Duodenal mucosa (tissue), 2 donors: ENCODE results near the gene SMOC2.

ENCODE experiments used
- H3K27ac ChIP-seq: one replicate; pipeline ENCODE4 v1.7.0; 2013; ENCODE audit warnings: low read depth, low read length
- H3K27me3 ChIP-seq, 2 donors: one replicate each; pipeline ENCODE4 v1.7.0; 2013; ENCODE audit warnings: low read length in 2 of 2, control low read depth in 1 of 2; ENCODE audit not compliant: insufficient read depth in 2 of 2, control insufficient read depth in 1 of 2
- H3K36me3 ChIP-seq, 2 donors: one replicate each; pipeline ENCODE4 v1.7.0; 2013; ENCODE audit warnings: low read length in 2 of 2, control low read depth in 1 of 2; ENCODE audit not compliant: insufficient read depth in 2 of 2, control insufficient read depth in 1 of 2
- H3K4me1 ChIP-seq, 2 donors: one replicate each; pipeline ENCODE4 v1.7.0; 2013; ENCODE audit warnings: low read length in 2 of 2, control low read depth in 1 of 2; ENCODE audit not compliant: insufficient read depth in 2 of 2, control insufficient read depth in 1 of 2
- H3K4me3 ChIP-seq, 2 donors: one replicate each; pipeline ENCODE4 v1.7.0; 2013; ENCODE audit warnings: low read length in 2 of 2, low read depth in 1 of 2
- H3K9ac ChIP-seq, 2 donors: one replicate each; pipeline ENCODE4 v1.7.0; 2013; ENCODE audit warnings: low read length in 2 of 2, low read depth in 1 of 2
- H3K9me3 ChIP-seq, 2 donors: one replicate each; pipeline ENCODE4 v1.7.0; 2013; ENCODE audit warnings: low read length in 2 of 2, control low read depth in 1 of 2; ENCODE audit not compliant: control insufficient read depth in 1 of 2

The SMOC2 gene

GRCh38 chr6:168427184-168427583, 13.8 kb upstream of the SMOC2 start:
- Histone ChIP-seq H3K9ac (no peak overlapping the region), H3K27me3 (no peaks in the 10 kb centered on the region), H3K4me3 (no peak overlapping the region), H3K9me3 (no peaks in the 10 kb centered on the region), H3K4me1 (peaks cover 0 to 2% of the 10 kb centered on the region in 2 donors), H3K36me3 (no peaks in the 10 kb centered on the region), H3K27ac (no peak overlapping the region)

- no peak overlapping the region for H3K27ac ChIP-seq
- H3K4me3 ChIP-seq = no peak overlapping the region
- H3K36me3 ChIP-seq = no peaks in the 10 kb centered on the region
- H3K27me3 ChIP-seq = no peaks in the 10 kb centered on the region
- peaks cover 0 to 2% of the 10 kb centered on the region in 2 donors for H3K4me1 ChIP-seq
- no peak overlapping the region for H3K9ac ChIP-seq
- no peaks in the 10 kb centered on the region for H3K9me3 ChIP-seq
These were observed 12.7 kb upstream of the SMOC2 start for GRCh38 chr6:168428052-168428826.

- Histone ChIP-seq H3K9me3 (no peaks in the 10 kb centered on the region), H3K27ac (no peak overlapping the region), H3K4me1 (peaks cover 0 to 2% of the 10 kb centered on the region in 2 donors), H3K27me3 (no peaks in the 10 kb centered on the region), H3K4me3 (no peak overlapping the region), H3K9ac (no peak overlapping the region), H3K36me3 (no peaks in the 10 kb centered on the region)
These were observed 12.1 kb upstream of the SMOC2 start for GRCh38 chr6:168428863-168429262.

GRCh38 chr6:168432196-168432595, 8.8 kb upstream of the SMOC2 start:
- H3K4me3 ChIP-seq = no peak overlapping the region
- no peak overlapping the region for H3K27ac ChIP-seq
- no peaks in the 10 kb centered on the region for H3K27me3 ChIP-seq
- H3K36me3 ChIP-seq = no peaks in the 10 kb centered on the region
- no peak overlapping the region for H3K9ac ChIP-seq
- peaks cover 0 to 2% of the 10 kb centered on the region in 2 donors for H3K4me1 ChIP-seq
- no peaks in the 10 kb centered on the region for H3K9me3 ChIP-seq

GRCh38 chr6:168433898-168434297, 7.1 kb upstream of the SMOC2 start:
- no peak overlapping the region for H3K9ac ChIP-seq
- no peaks in the 10 kb centered on the region for H3K9me3 ChIP-seq

GRCh38 chr6:168434505-168434904, 6.5 kb upstream of the SMOC2 start:
- Histone ChIP-seq H3K9me3 (no peaks in the 10 kb centered on the region), H3K27me3 (no peaks in the 10 kb centered on the region), H3K9ac (no peak overlapping the region), H3K36me3 (no peaks in the 10 kb centered on the region), H3K4me1 (no peaks in the 10 kb centered on the region), H3K27ac (no peak overlapping the region), H3K4me3 (no peak overlapping the region)

More at GRCh38 chr6:168433898-168434297, 7.1 kb upstream of the SMOC2 start:
- no peaks in the 10 kb centered on the region for H3K4me1 ChIP-seq
- H3K36me3 ChIP-seq = no peaks in the 10 kb centered on the region
- no peak overlapping the region for H3K27ac ChIP-seq
- H3K27me3 ChIP-seq = no peaks in the 10 kb centered on the region
- H3K4me3 ChIP-seq = no peak overlapping the region

- Histone ChIP-seq H3K27me3 (peaks cover 17 to 19% of the 10 kb centered on the region in 2 donors), H3K36me3 (no peaks in the 10 kb centered on the region), H3K27ac (no peak overlapping the region)
These were observed 3.2 kb upstream of the SMOC2 start for GRCh38 chr6:168437751-168438150.

GRCh38 chr6:168438783-168439520, 2.0 kb upstream of the SMOC2 start:
- H3K27me3 ChIP-seq = peaks cover 23 to 25% of the 10 kb centered on the region in 2 donors
- no peaks in the 10 kb centered on the region for H3K36me3 ChIP-seq
- H3K4me3 ChIP-seq = no peak overlapping the region
- no peaks in the 10 kb centered on the region for H3K9me3 ChIP-seq
- H3K9ac ChIP-seq = no peak overlapping the region
- H3K27ac ChIP-seq = no peak overlapping the region
- H3K4me1 ChIP-seq = peaks cover 0 to 6% of the 10 kb centered on the region in 2 donors

More at GRCh38 chr6:168437751-168438150, 3.2 kb upstream of the SMOC2 start:
- Histone ChIP-seq H3K4me3 (no peak overlapping the region), H3K4me1 (peaks cover 0 to 6% of the 10 kb centered on the region in 2 donors), H3K9me3 (no peaks in the 10 kb centered on the region), H3K9ac (no peak overlapping the region)

GRCh38 chr6:168439794-168440450, 1.1 kb upstream of the SMOC2 start:
- no peaks in the 10 kb centered on the region for H3K9me3 ChIP-seq
- no peak overlapping the region for H3K4me3 ChIP-seq
- peaks cover 0 to 6% of the 10 kb centered on the region in 2 donors for H3K4me1 ChIP-seq
- no peak overlapping the region for H3K9ac ChIP-seq
- H3K36me3 ChIP-seq = no peaks in the 10 kb centered on the region
- no peak overlapping the region for H3K27ac ChIP-seq
- peaks cover 23 to 25% of the 10 kb centered on the region in 2 donors for H3K27me3 ChIP-seq
